Mammary epithelial cell (primary cell): ENCODE data around the gene NOTCH4.

Experiments used
- EZH2 ChIP-seq: IDR thresholded peaks from 2 replicates; pipeline ENCODE4 v1.6.1; 2012; ENCODE audit warnings: low read length, inconsistent platforms, borderline replicate concordance
- TF ChIP-seq, protein P1 (sequence below), 2 donors: IDR thresholded peaks in 1 of 2; conservative IDR thresholded peaks in 1 of 2; 2 replicates each; pipeline ENCODE4 v1.5.1; 2011 to 2012; ENCODE audit warnings: inconsistent platforms in 2 of 2, low read length in 2 of 2, mild to moderate bottlenecking in 2 of 2, control low read depth in 1 of 2, low read depth in 1 of 2; ENCODE audit not compliant: insufficient read depth in 1 of 2; ENCODE audit errors: extremely low read depth in 1 of 2

- TF ChIP-seq, protein P1, sequence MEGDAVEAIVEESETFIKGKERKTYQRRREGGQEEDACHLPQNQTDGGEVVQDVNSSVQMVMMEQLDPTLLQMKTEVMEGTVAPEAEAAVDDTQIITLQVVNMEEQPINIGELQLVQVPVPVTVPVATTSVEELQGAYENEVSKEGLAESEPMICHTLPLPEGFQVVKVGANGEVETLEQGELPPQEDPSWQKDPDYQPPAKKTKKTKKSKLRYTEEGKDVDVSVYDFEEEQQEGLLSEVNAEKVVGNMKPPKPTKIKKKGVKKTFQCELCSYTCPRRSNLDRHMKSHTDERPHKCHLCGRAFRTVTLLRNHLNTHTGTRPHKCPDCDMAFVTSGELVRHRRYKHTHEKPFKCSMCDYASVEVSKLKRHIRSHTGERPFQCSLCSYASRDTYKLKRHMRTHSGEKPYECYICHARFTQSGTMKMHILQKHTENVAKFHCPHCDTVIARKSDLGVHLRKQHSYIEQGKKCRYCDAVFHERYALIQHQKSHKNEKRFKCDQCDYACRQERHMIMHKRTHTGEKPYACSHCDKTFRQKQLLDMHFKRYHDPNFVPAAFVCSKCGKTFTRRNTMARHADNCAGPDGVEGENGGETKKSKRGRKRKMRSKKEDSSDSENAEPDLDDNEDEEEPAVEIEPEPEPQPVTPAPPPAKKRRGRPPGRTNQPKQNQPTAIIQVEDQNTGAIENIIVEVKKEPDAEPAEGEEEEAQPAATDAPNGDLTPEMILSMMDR (conservative IDR thresholded peaks at IDR 0.05 in 1 of 2, IDR thresholded peaks at IDR 0.05 in 1 of 2; ENCODE audit: extremely low read depth in 1 of 2, insufficient read depth in 1 of 2, low read depth in 1 of 2, low read length in 2 of 2): no peak
- TF ChIP-seq EZH2: no peak
These were observed 55.5 kb downstream of the NOTCH4 start for GRCh38 chr6:32168350-32168749.
